ENCODE data around the gene FCHO2. TPM values are rescaled to one million over a fixed set of nuclear protein-coding genes. Genes with fewer than 3 reads are reported as not detected.
A peak's percentile ranks its signal among the peaks of the same experiment; 100 is the strongest.

Gene FCHO2
- total RNA-seq, 1 experiment from 2014 or later, result 14.9 TPM

DNA sequence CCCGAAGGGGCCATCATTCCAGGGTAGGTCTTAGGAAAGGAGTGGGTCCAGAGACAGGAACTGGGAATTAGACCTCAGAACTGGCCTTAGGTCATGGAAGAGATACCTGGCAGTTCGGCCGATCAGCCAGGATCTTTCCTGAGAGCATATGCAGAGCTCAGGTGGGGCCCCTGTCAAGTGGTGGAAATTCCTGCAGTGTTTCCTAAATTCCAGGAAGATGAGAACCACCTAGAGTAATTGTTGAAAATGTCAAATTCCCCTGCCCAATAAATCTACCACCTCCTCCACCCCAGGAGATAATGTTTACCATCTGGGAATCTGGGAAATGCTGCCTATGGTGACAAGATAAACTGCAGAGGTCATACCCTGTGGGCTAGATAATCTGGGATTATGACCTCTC is 179.2 kb downstream of the FCHO2 start:
- Mint-ChIP-seq H3K4me3 (no peak overlapping the region), H3K9me3 (no peaks in the 10 kb centered on the region), H3K4me1 (peaks cover 32% of the 10 kb centered on the region), H3K27ac (no peak overlapping the region), H3K27me3 (ENCODE audit: low read depth) (no peaks in the 10 kb centered on the region), H3K36me3 (no peaks in the 10 kb centered on the region)
- ChIA-PET POLR2A (no interaction called here), CTCF (interaction anchor here (0.6 to 2.7 kb wide), 9 partner anchors 9 to 83 kb away, joined by 3 to 22 read pairs (median 4); partner anchors contain the start of gene TMEM171)
- no peak for DNase-seq (ENCODE audit: low spot score)
- no peak for TF ChIP-seq HMGA2 (CRISPR knock-in tag; IDR thresholded peaks at IDR 0.05)
- TF ChIP-seq NR2C2 (CRISPR knock-in tag; IDR thresholded peaks at IDR 0.05), result no peak
- TF ChIP-seq RELA (CRISPR knock-in tag; IDR thresholded peaks at IDR 0.05; ENCODE audit: borderline replicate concordance), result no peak
- no peak for TF ChIP-seq ZNF121 (CRISPR knock-in tag; IDR thresholded peaks at IDR 0.05)
- no peak for TF ChIP-seq SP1 (CRISPR knock-in tag; conservative IDR thresholded peaks at IDR 0.05)
- no peak for TF ChIP-seq ZNF671 (CRISPR knock-in tag; IDR thresholded peaks at IDR 0.05)
- no peak for TF ChIP-seq ZNF416 (CRISPR knock-in tag; IDR thresholded peaks at IDR 0.05)
- TF ChIP-seq ZBTB21 (CRISPR knock-in tag; IDR thresholded peaks at IDR 0.05; ENCODE audit: borderline replicate concordance), result no peak
- TF ChIP-seq, protein P1, sequence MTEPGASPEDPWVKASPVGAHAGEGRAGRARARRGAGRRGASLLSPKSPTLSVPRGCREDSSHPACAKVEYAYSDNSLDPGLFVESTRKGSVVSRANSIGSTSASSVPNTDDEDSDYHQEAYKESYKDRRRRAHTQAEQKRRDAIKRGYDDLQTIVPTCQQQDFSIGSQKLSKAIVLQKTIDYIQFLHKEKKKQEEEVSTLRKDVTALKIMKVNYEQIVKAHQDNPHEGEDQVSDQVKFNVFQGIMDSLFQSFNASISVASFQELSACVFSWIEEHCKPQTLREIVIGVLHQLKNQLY (CRISPR knock-in tag; IDR thresholded peaks at IDR 0.05), result no peak
- TF ChIP-seq SOX15 (CRISPR knock-in tag; IDR thresholded peaks at IDR 0.05), result no peak
- TF ChIP-seq, protein P2, sequence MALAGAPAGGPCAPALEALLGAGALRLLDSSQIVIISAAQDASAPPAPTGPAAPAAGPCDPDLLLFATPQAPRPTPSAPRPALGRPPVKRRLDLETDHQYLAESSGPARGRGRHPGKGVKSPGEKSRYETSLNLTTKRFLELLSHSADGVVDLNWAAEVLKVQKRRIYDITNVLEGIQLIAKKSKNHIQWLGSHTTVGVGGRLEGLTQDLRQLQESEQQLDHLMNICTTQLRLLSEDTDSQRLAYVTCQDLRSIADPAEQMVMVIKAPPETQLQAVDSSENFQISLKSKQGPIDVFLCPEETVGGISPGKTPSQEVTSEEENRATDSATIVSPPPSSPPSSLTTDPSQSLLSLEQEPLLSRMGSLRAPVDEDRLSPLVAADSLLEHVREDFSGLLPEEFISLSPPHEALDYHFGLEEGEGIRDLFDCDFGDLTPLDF (CRISPR knock-in tag; IDR thresholded peaks at IDR 0.05), result no peak
- TF ChIP-seq, protein P3, sequence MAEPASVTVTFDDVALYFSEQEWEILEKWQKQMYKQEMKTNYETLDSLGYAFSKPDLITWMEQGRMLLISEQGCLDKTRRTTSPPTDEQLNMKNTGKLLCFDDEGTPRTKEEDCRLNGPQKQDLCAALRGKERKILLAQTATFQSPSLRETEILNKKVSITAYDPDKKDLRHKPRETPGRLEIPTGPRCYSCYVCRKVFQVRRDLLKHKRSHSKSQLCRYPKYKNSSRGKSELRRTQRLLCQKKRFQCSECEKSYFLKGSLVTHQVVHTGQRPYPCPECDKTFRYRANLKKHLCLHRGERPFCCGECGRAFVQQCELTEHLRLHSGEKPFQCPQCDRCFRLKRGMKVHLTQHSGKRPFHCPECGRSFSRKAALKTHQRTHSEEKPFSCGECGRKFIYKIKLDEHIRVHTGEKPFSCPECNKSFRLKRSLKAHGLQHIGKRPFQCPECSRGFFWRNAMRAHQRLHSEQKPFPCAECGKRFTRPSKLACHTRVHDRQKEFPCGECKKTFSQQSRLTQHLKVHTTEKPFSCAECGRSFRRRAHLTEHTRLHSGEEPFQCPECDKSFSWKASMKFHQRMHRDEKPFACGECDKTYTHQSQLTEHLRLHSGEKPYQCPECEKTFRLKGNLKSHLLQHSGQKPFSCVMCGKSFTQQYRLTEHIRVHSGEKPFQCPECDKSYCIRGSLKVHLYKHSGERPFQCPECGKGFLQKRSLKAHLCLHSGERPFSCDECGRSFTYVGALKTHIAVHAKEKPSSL (CRISPR knock-in tag; conservative IDR thresholded peaks at IDR 0.05), result no peak
- TF ChIP-seq SMAD4 (CRISPR knock-in tag; IDR thresholded peaks at IDR 0.05), result no peak
- TF ChIP-seq ZNF396 (CRISPR knock-in tag; IDR thresholded peaks at IDR 0.05; ENCODE audit: borderline replicate concordance), result no peak
- no peak for TF ChIP-seq CREM (CRISPR knock-in tag; IDR thresholded peaks at IDR 0.05)
- no peak for TF ChIP-seq ZNF317 (CRISPR knock-in tag; IDR thresholded peaks at IDR 0.05; ENCODE audit: borderline replicate concordance, low read depth)
- no peak for ATAC-seq

- H3K4me3 Mint-ChIP-seq, result no peak overlapping the region
- H3K4me1 Mint-ChIP-seq, result peaks cover 27% of the 10 kb centered on the region
- no peak overlapping the region for H3K27ac Mint-ChIP-seq
- H3K9me3 Mint-ChIP-seq, result no peaks in the 10 kb centered on the region
- DNase-seq (ENCODE audit: low spot score), result peak; percentile 31
- CTCF ChIA-PET, result interaction anchor here (0.6 to 2.7 kb wide), 10 partner anchors 9 to 83 kb away, joined by 3 to 22 read pairs (median 4); partner anchors contain the start of gene TMEM171
- ATAC-seq, result peak; percentile 77
- no peaks in the 10 kb centered on the region for H3K36me3 Mint-ChIP-seq
- H3K27me3 Mint-ChIP-seq (ENCODE audit: low read depth), result no peaks in the 10 kb centered on the region
- POLR2A ChIA-PET, result no interaction called here
- TF ChIP-seq JAZF1 (CRISPR knock-in tag; IDR thresholded peaks at IDR 0.05), result no peak
- TF ChIP-seq, protein P4, sequence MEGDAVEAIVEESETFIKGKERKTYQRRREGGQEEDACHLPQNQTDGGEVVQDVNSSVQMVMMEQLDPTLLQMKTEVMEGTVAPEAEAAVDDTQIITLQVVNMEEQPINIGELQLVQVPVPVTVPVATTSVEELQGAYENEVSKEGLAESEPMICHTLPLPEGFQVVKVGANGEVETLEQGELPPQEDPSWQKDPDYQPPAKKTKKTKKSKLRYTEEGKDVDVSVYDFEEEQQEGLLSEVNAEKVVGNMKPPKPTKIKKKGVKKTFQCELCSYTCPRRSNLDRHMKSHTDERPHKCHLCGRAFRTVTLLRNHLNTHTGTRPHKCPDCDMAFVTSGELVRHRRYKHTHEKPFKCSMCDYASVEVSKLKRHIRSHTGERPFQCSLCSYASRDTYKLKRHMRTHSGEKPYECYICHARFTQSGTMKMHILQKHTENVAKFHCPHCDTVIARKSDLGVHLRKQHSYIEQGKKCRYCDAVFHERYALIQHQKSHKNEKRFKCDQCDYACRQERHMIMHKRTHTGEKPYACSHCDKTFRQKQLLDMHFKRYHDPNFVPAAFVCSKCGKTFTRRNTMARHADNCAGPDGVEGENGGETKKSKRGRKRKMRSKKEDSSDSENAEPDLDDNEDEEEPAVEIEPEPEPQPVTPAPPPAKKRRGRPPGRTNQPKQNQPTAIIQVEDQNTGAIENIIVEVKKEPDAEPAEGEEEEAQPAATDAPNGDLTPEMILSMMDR (IDR thresholded peaks at IDR 0.05), result peak; percentile 39; the same call in 1 of the 2 replicates
- no peak for TF ChIP-seq FOXJ3 (CRISPR knock-in tag; IDR thresholded peaks at IDR 0.05; ENCODE audit: borderline replicate concordance)
- TF ChIP-seq, protein P5, sequence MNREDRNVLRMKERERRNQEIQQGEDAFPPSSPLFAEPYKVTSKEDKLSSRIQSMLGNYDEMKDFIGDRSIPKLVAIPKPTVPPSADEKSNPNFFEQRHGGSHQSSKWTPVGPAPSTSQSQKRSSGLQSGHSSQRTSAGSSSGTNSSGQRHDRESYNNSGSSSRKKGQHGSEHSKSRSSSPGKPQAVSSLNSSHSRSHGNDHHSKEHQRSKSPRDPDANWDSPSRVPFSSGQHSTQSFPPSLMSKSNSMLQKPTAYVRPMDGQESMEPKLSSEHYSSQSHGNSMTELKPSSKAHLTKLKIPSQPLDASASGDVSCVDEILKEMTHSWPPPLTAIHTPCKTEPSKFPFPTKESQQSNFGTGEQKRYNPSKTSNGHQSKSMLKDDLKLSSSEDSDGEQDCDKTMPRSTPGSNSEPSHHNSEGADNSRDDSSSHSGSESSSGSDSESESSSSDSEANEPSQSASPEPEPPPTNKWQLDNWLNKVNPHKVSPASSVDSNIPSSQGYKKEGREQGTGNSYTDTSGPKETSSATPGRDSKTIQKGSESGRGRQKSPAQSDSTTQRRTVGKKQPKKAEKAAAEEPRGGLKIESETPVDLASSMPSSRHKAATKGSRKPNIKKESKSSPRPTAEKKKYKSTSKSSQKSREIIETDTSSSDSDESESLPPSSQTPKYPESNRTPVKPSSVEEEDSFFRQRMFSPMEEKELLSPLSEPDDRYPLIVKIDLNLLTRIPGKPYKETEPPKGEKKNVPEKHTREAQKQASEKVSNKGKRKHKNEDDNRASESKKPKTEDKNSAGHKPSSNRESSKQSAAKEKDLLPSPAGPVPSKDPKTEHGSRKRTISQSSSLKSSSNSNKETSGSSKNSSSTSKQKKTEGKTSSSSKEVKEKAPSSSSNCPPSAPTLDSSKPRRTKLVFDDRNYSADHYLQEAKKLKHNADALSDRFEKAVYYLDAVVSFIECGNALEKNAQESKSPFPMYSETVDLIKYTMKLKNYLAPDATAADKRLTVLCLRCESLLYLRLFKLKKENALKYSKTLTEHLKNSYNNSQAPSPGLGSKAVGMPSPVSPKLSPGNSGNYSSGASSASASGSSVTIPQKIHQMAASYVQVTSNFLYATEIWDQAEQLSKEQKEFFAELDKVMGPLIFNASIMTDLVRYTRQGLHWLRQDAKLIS (CRISPR knock-in tag; IDR thresholded peaks at IDR 0.05; ENCODE audit: borderline replicate concordance), result no peak
These were observed 179.7 kb downstream of the FCHO2 start for GRCh38 chr5:73135429-73136054.
